ENCODE data around the gene CDON.
"Not testable (repeated sequence)": the region's sequence is repeated elsewhere in the genome, so short reads cannot be mapped to it uniquely, and the experiment has no call there.

The CDON gene

GRCh38 chr11:125914601-125915000 lies 148.1 kb downstream of the CDON start:
- not testable (repeated sequence) for DNase-seq

GRCh38 chr11:125910226-125910849 lies 152.3 kb downstream of the CDON start:
- no peak for DNase-seq
